ENCODE results near the gene WWOX.

The WWOX gene

GRCh38 chr16:78289844-78290277 lies 190.4 kb downstream of the WWOX start:
- Mint-ChIP-seq H3K27ac (no peak overlapping the region), H3K4me1 (ENCODE audit: low read depth) (no peaks in the 10 kb centered on the region), H3K27me3 (no peaks in the 10 kb centered on the region), H3K9me3 (ENCODE audit: low read depth) (no peaks in the 10 kb centered on the region), H3K36me3 (peaks cover 13% of the 10 kb centered on the region), H3K4me3 (no peak overlapping the region)

GRCh38 chr16:78290395-78290794 lies 190.9 kb downstream of the WWOX start:
- H3K9me3 Mint-ChIP-seq (ENCODE audit: low read depth) = no peaks in the 10 kb centered on the region
- H3K4me3 Mint-ChIP-seq = no peak overlapping the region
- H3K27me3 Mint-ChIP-seq = no peaks in the 10 kb centered on the region
- no peaks in the 10 kb centered on the region for H3K4me1 Mint-ChIP-seq (ENCODE audit: low read depth)
- H3K27ac Mint-ChIP-seq = no peak overlapping the region
- peaks cover 13% of the 10 kb centered on the region for H3K36me3 Mint-ChIP-seq

GRCh38 chr16:78290872-78291591 lies 191.6 kb downstream of the WWOX start:
- Mint-ChIP-seq H3K27ac (no peak overlapping the region), H3K27me3 (no peaks in the 10 kb centered on the region), H3K4me3 (no peak overlapping the region), H3K36me3 (peaks cover 13% of the 10 kb centered on the region), H3K4me1 (ENCODE audit: low read depth) (no peaks in the 10 kb centered on the region), H3K9me3 (ENCODE audit: low read depth) (no peaks in the 10 kb centered on the region)

- Mint-ChIP-seq H3K36me3 (peaks cover 13% of the 10 kb centered on the region), H3K27ac (no peak overlapping the region), H3K4me3 (no peak overlapping the region), H3K27me3 (no peaks in the 10 kb centered on the region), H3K4me1 (ENCODE audit: low read depth) (no peaks in the 10 kb centered on the region), H3K9me3 (ENCODE audit: low read depth) (no peaks in the 10 kb centered on the region)
Observed at GRCh38 chr16:78291604-78292003, 192.2 kb downstream of the WWOX start.

- Mint-ChIP-seq H3K27ac (no peak overlapping the region), H3K27me3 (no peaks in the 10 kb centered on the region), H3K36me3 (peaks cover 13% of the 10 kb centered on the region), H3K4me3 (no peak overlapping the region), H3K4me1 (ENCODE audit: low read depth) (no peaks in the 10 kb centered on the region), H3K9me3 (ENCODE audit: low read depth) (no peaks in the 10 kb centered on the region)
Observed at GRCh38 chr16:78292086-78292843, 192.8 kb downstream of the WWOX start.

GRCh38 chr16:78292844-78293380 lies 193.5 kb downstream of the WWOX start:
- Mint-ChIP-seq H3K9me3 (ENCODE audit: low read depth) (peaks cover 1% of the 10 kb centered on the region), H3K36me3 (peaks cover 18% of the 10 kb centered on the region), H3K4me3 (no peak overlapping the region), H3K27ac (no peak overlapping the region), H3K4me1 (ENCODE audit: low read depth) (no peaks in the 10 kb centered on the region), H3K27me3 (no peaks in the 10 kb centered on the region)

- no peaks in the 10 kb centered on the region for H3K27me3 Mint-ChIP-seq
- no peaks in the 10 kb centered on the region for H3K4me1 Mint-ChIP-seq (ENCODE audit: low read depth)
- H3K27ac Mint-ChIP-seq = no peak overlapping the region
- peaks cover 4% of the 10 kb centered on the region for H3K9me3 Mint-ChIP-seq (ENCODE audit: low read depth)
- no peak overlapping the region for H3K4me3 Mint-ChIP-seq
- H3K36me3 Mint-ChIP-seq = peaks cover 17% of the 10 kb centered on the region
Observed at GRCh38 chr16:78294538-78295225, 195.2 kb downstream of the WWOX start.

GRCh38 chr16:78297066-78297666 lies 197.7 kb downstream of the WWOX start:
- peaks cover 19% of the 10 kb centered on the region for H3K36me3 Mint-ChIP-seq
- no peak overlapping the region for H3K27ac Mint-ChIP-seq
- peaks cover 4% of the 10 kb centered on the region for H3K9me3 Mint-ChIP-seq (ENCODE audit: low read depth)
- H3K27me3 Mint-ChIP-seq = no peaks in the 10 kb centered on the region
- H3K4me3 Mint-ChIP-seq = no peak overlapping the region
- no peaks in the 10 kb centered on the region for H3K4me1 Mint-ChIP-seq (ENCODE audit: low read depth)

- Mint-ChIP-seq H3K36me3 (peaks cover 19% of the 10 kb centered on the region), H3K27me3 (no peaks in the 10 kb centered on the region), H3K27ac (no peak overlapping the region), H3K9me3 (ENCODE audit: low read depth) (peaks cover 4% of the 10 kb centered on the region), H3K4me3 (no peak overlapping the region), H3K4me1 (ENCODE audit: low read depth) (no peaks in the 10 kb centered on the region)
Observed at GRCh38 chr16:78298986-78299385, 199.5 kb downstream of the WWOX start.

GRCh38 chr16:78300469-78300868 lies 201.0 kb downstream of the WWOX start:
- H3K27me3 Mint-ChIP-seq = no peaks in the 10 kb centered on the region
- peaks cover 16% of the 10 kb centered on the region for H3K36me3 Mint-ChIP-seq
- H3K4me1 Mint-ChIP-seq (ENCODE audit: low read depth) = no peaks in the 10 kb centered on the region
- no peak overlapping the region for H3K4me3 Mint-ChIP-seq
- H3K9me3 Mint-ChIP-seq (ENCODE audit: low read depth) = peaks cover 4% of the 10 kb centered on the region
- H3K27ac Mint-ChIP-seq = no peak overlapping the region

- H3K36me3 Mint-ChIP-seq = peaks cover 9% of the 10 kb centered on the region
- no peaks in the 10 kb centered on the region for H3K4me1 Mint-ChIP-seq (ENCODE audit: low read depth)
- no peaks in the 10 kb centered on the region for H3K27me3 Mint-ChIP-seq
- no peak overlapping the region for H3K4me3 Mint-ChIP-seq
- H3K9me3 Mint-ChIP-seq (ENCODE audit: low read depth) = no peaks in the 10 kb centered on the region
- no peak overlapping the region for H3K27ac Mint-ChIP-seq
Observed at GRCh38 chr16:78303946-78304345, 204.5 kb downstream of the WWOX start.

- H3K27ac Mint-ChIP-seq = no peak overlapping the region
- H3K36me3 Mint-ChIP-seq = peaks cover 7% of the 10 kb centered on the region
- H3K4me1 Mint-ChIP-seq (ENCODE audit: low read depth) = peaks cover 14% of the 10 kb centered on the region
- H3K9me3 Mint-ChIP-seq (ENCODE audit: low read depth) = no peaks in the 10 kb centered on the region
- no peaks in the 10 kb centered on the region for H3K27me3 Mint-ChIP-seq
- no peak overlapping the region for H3K4me3 Mint-ChIP-seq
Observed at GRCh38 chr16:78306361-78306760, 206.9 kb downstream of the WWOX start.

- Mint-ChIP-seq H3K4me3 (no peak overlapping the region), H3K27ac (no peak overlapping the region), H3K4me1 (ENCODE audit: low read depth) (peaks cover 15% of the 10 kb centered on the region), H3K36me3 (peaks cover 9% of the 10 kb centered on the region), H3K9me3 (ENCODE audit: low read depth) (no peaks in the 10 kb centered on the region), H3K27me3 (no peaks in the 10 kb centered on the region)
Observed at GRCh38 chr16:78307824-78308528, 208.5 kb downstream of the WWOX start.

- peaks cover 15% of the 10 kb centered on the region for H3K4me1 Mint-ChIP-seq (ENCODE audit: low read depth)
- H3K27ac Mint-ChIP-seq = no peak overlapping the region
- no peaks in the 10 kb centered on the region for H3K27me3 Mint-ChIP-seq
- no peaks in the 10 kb centered on the region for H3K9me3 Mint-ChIP-seq (ENCODE audit: low read depth)
- peaks cover 7% of the 10 kb centered on the region for H3K36me3 Mint-ChIP-seq
- H3K4me3 Mint-ChIP-seq = no peak overlapping the region
Observed at GRCh38 chr16:78309763-78310162, 210.3 kb downstream of the WWOX start.

Data from activated naive CD8-positive, alpha-beta T cell (primary cell).